Mesenchymal stem cell (in vitro differentiated cells and primary cell): ENCODE measurements around the gene VRK3.
"Not testable (repeated sequence)": the region's sequence is repeated elsewhere in the genome, so short reads cannot be mapped to it uniquely, and the experiment has no call there.

Experiments used
- DNase-seq: peaks from one replicate; pipeline ENCODE4 v3.0.0-alpha.2; 2013
- H2AFZ ChIP-seq: one replicate; pipeline ENCODE4 v1.6.1; 2013; ENCODE audit warnings: low read depth, mild to moderate bottlenecking, control low read depth, inconsistent platforms, low read length, moderate library complexity
- H2AK5ac ChIP-seq: 2 replicates; pipeline ENCODE4 v1.6.1; 2013; ENCODE audit warnings: low read length, moderate library complexity, mild to moderate bottlenecking, inconsistent platforms; ENCODE audit not compliant: severe bottlenecking
- H2BK120ac ChIP-seq: one replicate; pipeline ENCODE4 v1.6.1; 2013; ENCODE audit warnings: low read depth, mild to moderate bottlenecking, inconsistent platforms, low read length, moderate library complexity
- H2BK12ac ChIP-seq, 2 experiments: one replicate each; pipeline ENCODE4 v1.6.1; 2013; ENCODE audit warnings: inconsistent platforms in 2 of 2, low read length in 2 of 2, mild to moderate bottlenecking in 2 of 2, moderate library complexity in 2 of 2, control low read depth in 1 of 2
- H2BK15ac ChIP-seq: one replicate; pipeline ENCODE4 v1.6.1; 2013; ENCODE audit warnings: mild to moderate bottlenecking, low read depth, inconsistent platforms; ENCODE audit not compliant: poor library complexity, severe bottlenecking
- H2BK5ac ChIP-seq: 2 replicates; pipeline ENCODE4 v1.6.1; 2013; ENCODE audit warnings: low read depth, mild to moderate bottlenecking, low read length, control low read depth, inconsistent platforms; ENCODE audit not compliant: poor library complexity, severe bottlenecking
- H3K14ac ChIP-seq, 2 experiments: one replicate each; pipeline ENCODE4 v1.6.1; 2013; ENCODE audit warnings: inconsistent platforms in 2 of 2, low read length in 2 of 2, control low read depth in 1 of 2, mild to moderate bottlenecking in 1 of 2, moderate library complexity in 1 of 2
- H3K18ac ChIP-seq, 2 experiments: one replicate each; pipeline ENCODE4 v1.6.1; 2013; ENCODE audit warnings: inconsistent platforms in 2 of 2, low read length in 2 of 2, control low read depth in 1 of 2, low read depth in 1 of 2, mild to moderate bottlenecking in 1 of 2
- H3K23ac ChIP-seq, 2 experiments: one replicate each; pipeline ENCODE4 v1.6.1; 2013; ENCODE audit warnings: inconsistent platforms in 2 of 2, low read length in 2 of 2, mild to moderate bottlenecking in 2 of 2, moderate library complexity in 2 of 2, control low read depth in 1 of 2
- H3K27ac ChIP-seq: 2 replicates; pipeline ENCODE4 v1.5.1; 2013; ENCODE audit warnings: mild to moderate bottlenecking, moderate library complexity, low read length, control low read depth, inconsistent platforms; ENCODE audit not compliant: poor library complexity, severe bottlenecking
- H3K27me3 ChIP-seq, 2 experiments: 2 replicates each; pipeline versions ENCODE4 v1.6.1 to v1.7.0; 2013; ENCODE audit warnings: low read length in 2 of 2, mild to moderate bottlenecking in 2 of 2, moderate library complexity in 2 of 2, control low read depth in 1 of 2, inconsistent platforms in 1 of 2; ENCODE audit not compliant: control insufficient read depth in 1 of 2, insufficient read depth in 1 of 2
- H3K36me3 ChIP-seq, 2 experiments: 2 replicates each; pipeline versions ENCODE4 v1.6.1 to v1.7.0; 2013; ENCODE audit warnings: low read length in 2 of 2, control low read depth in 1 of 2, inconsistent platforms in 1 of 2, low read depth in 1 of 2, mild to moderate bottlenecking in 1 of 2; ENCODE audit not compliant: insufficient read depth in 2 of 2, control insufficient read depth in 1 of 2
- H3K4ac ChIP-seq, 2 experiments: one replicate each; pipeline ENCODE4 v1.6.1; 2013; ENCODE audit warnings: inconsistent platforms in 2 of 2, low read length in 2 of 2, mild to moderate bottlenecking in 2 of 2, moderate library complexity in 2 of 2, control low read depth in 1 of 2, low read depth in 1 of 2
- H3K4me1 ChIP-seq: 2 replicates; pipeline ENCODE4 v1.6.1; 2013; ENCODE audit warnings: low read depth, low read length, control low read depth; ENCODE audit not compliant: control insufficient read depth, insufficient read depth
- H3K4me2 ChIP-seq: 2 replicates; pipeline ENCODE4 v1.6.1; 2013; ENCODE audit warnings: low read length, mild to moderate bottlenecking, inconsistent platforms; ENCODE audit not compliant: poor library complexity, severe bottlenecking
- H3K4me3 ChIP-seq, 2 experiments: 2 replicates each; pipeline versions ENCODE4 v1.5.1 to v1.7.0; 2013; ENCODE audit warnings: low read length in 2 of 2, mild to moderate bottlenecking in 2 of 2, control low read depth in 1 of 2, low read depth in 1 of 2; ENCODE audit not compliant: insufficient read depth in 1 of 2
- H3K79me1 ChIP-seq: replicated peaks from 2 replicates; pipeline ENCODE4 v1.6.1; 2013; ENCODE audit warnings: mild to moderate bottlenecking, control low read depth, low read length, inconsistent platforms; ENCODE audit not compliant: poor library complexity, severe bottlenecking
- H3K9ac ChIP-seq: 2 replicates; pipeline ENCODE4 v1.7.0; 2013; ENCODE audit warnings: mild to moderate bottlenecking, low read length, moderate library complexity
- H3K9me3 ChIP-seq: 2 replicates; pipeline ENCODE4 v1.7.0; 2013; ENCODE audit warnings: mild to moderate bottlenecking, low read length; ENCODE audit not compliant: control insufficient read depth
- H4K8ac ChIP-seq: one replicate; pipeline ENCODE4 v1.6.1; 2013; ENCODE audit warnings: inconsistent platforms, mild to moderate bottlenecking, low read length, moderate library complexity
- H4K91ac ChIP-seq: one replicate; pipeline ENCODE4 v1.6.1; 2013; ENCODE audit warnings: mild to moderate bottlenecking, low read length, inconsistent platforms
- WGBS: methylation state at CpG from one replicate; pipeline ENCODE4 v1.1.7; 2013; ENCODE audit warnings: mixed read lengths; 5-methylcytosine and 5-hydroxymethylcytosine counted together

VRK3 gene

GRCh38 chr19:49958596-49958995, 66.6 kb downstream of the VRK3 start:
- H3K27ac ChIP-seq, H3K4ac ChIP-seq, H2AFZ ChIP-seq, H4K91ac ChIP-seq, H2AK5ac ChIP-seq, H3K18ac ChIP-seq, H2BK15ac ChIP-seq, H3K9ac ChIP-seq, H2BK5ac ChIP-seq, H3K14ac ChIP-seq, H3K9me3 ChIP-seq, DNase-seq, H2BK120ac ChIP-seq, H4K8ac ChIP-seq, H3K79me1 ChIP-seq, H3K4me1 ChIP-seq, H2BK12ac ChIP-seq, H3K4me3 ChIP-seq, H3K4me2 ChIP-seq, H3K36me3 ChIP-seq: not testable (repeated sequence)
- H3K27me3 ChIP-seq, result peaks cover under 1 to 51% of the 10 kb centered on the region in 2 experiments
- WGBS, result 69% methylated on average over 10 of the region's 13 CpGs
- H3K23ac ChIP-seq, result peak overlapping the region in 1 of 2 experiments; percentile 40

- not testable (repeated sequence) for H2BK5ac ChIP-seq, H3K36me3 ChIP-seq
- WGBS, result 75% methylated on average over 6 of the region's 9 CpGs
These were observed 67.0 kb downstream of the VRK3 start for GRCh38 chr19:49958144-49958543.

GRCh38 chr19:49957262-49957915, 67.8 kb downstream of the VRK3 start:
- Histone ChIP-seq H3K4me3 (no peak overlapping the region), H2BK12ac (no peak overlapping the region), H4K91ac (no peak overlapping the region), H4K8ac (no peak overlapping the region), H3K4ac (no peak overlapping the region), H3K36me3 (no peaks in the 10 kb centered on the region), H3K9me3 (no peaks in the 10 kb centered on the region), H2AFZ (no peak overlapping the region), H2AK5ac (no peak overlapping the region), H3K14ac (no peak overlapping the region), H3K27me3 (peaks cover 7 to 63% of the 10 kb centered on the region in 2 experiments), H2BK120ac (no peak overlapping the region), H3K27ac (no peak overlapping the region), H3K4me1 (no peaks in the 10 kb centered on the region), H3K4me2 (no peak overlapping the region), H3K9ac (no peak overlapping the region), H2BK5ac (no peak overlapping the region), H2BK15ac (no peak overlapping the region), H3K23ac (no peak overlapping the region), H3K18ac (no peak overlapping the region), H3K79me1 (no peaks in the 10 kb centered on the region)
- 91% methylated on average over 10 of the region's 10 CpGs for WGBS
- no peak for DNase-seq

More at GRCh38 chr19:49958144-49958543, 67.0 kb downstream of the VRK3 start:
- not testable (repeated sequence) for H3K9ac ChIP-seq, H3K4me3 ChIP-seq, H3K4me1 ChIP-seq, DNase-seq, H3K9me3 ChIP-seq, H3K4ac ChIP-seq, H3K14ac ChIP-seq, H2BK12ac ChIP-seq, H2BK120ac ChIP-seq, H2AFZ ChIP-seq, H3K23ac ChIP-seq, H2BK15ac ChIP-seq, H4K91ac ChIP-seq, H3K4me2 ChIP-seq, H3K27ac ChIP-seq, H4K8ac ChIP-seq, H3K18ac ChIP-seq, H3K79me1 ChIP-seq, H2AK5ac ChIP-seq
- H3K27me3 ChIP-seq, result peaks cover 5 to 55% of the 10 kb centered on the region in 2 experiments

DNA sequence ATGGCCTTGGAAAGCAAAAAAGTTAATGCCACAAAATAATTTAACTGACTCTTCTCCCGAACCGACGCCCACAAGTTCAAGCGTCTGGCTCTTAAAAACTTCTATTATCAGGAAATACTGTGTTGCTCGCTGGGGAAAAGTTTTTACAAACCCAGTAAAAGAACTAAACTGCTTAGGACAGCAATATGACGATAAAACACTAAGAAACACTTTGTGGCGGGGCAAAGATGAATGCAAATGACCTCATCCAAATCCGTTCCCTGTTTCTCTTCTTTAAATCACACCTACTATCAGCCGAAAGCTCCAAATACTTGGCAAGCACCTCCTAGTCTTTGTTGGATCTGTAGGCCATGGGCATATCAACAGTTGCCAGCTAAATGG, 69.1 kb downstream of the VRK3 start:
- H3K27ac ChIP-seq, result no peak overlapping the region
- no peaks in the 10 kb centered on the region for H3K4me1 ChIP-seq
- H4K8ac ChIP-seq, result no peak overlapping the region
- H3K23ac ChIP-seq, result no peak overlapping the region
- WGBS, result 86% methylated on average over 9 of the region's 9 CpGs
- no peak overlapping the region for H2BK120ac ChIP-seq
- no peak overlapping the region for H2BK5ac ChIP-seq
- H2AFZ ChIP-seq, result no peak overlapping the region
- no peak for DNase-seq
- H3K4me3 ChIP-seq, result no peak overlapping the region
- no peak overlapping the region for H3K18ac ChIP-seq
- peaks cover 16 to 72% of the 10 kb centered on the region in 2 experiments for H3K27me3 ChIP-seq
- no peak overlapping the region for H3K4ac ChIP-seq
- no peak overlapping the region for H3K4me2 ChIP-seq
- no peak overlapping the region for H2BK15ac ChIP-seq
- H2AK5ac ChIP-seq, result no peak overlapping the region
- H3K9me3 ChIP-seq, result no peaks in the 10 kb centered on the region
- H3K79me1 ChIP-seq, result no peaks in the 10 kb centered on the region
- no peak overlapping the region for H3K9ac ChIP-seq
- no peak overlapping the region for H4K91ac ChIP-seq
- no peaks in the 10 kb centered on the region for H3K36me3 ChIP-seq
- no peak overlapping the region for H3K14ac ChIP-seq
- no peak overlapping the region for H2BK12ac ChIP-seq
